GM21526 (cell line): Measurements from ENCODE around the gene ANKRD33.

ENCODE experiments used
- ATAC-seq: cut with Tn5 transposase; IDR thresholded peaks from one replicate; pipeline ENCODE4 v1.9.1; 2021; ENCODE audit warnings: moderate library complexity; ENCODE audit not compliant: unreplicated experiment, low FRiP score

The ANKRD33 gene

DNA sequence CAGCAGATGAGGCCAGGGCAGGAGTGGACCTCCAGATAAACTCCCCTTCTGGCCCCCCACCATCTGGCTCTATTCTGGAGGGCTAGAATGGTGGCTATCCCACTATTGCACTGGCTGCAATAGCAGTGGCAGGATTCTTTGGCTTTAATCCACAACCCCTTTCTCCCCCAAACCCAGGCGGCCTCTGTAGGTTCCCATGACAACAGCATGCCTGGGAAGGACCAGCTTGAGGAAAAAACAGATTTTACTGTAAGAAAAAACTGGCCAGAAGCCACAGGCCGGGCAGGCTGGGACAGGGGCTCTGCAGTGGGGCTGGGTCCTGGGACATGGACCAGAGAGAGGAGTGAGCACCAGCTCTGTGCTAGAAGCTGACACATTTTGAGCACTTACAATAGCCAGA, 50.0 kb downstream of the ANKRD33 start:
- no peak for ATAC-seq

- no peak for ATAC-seq
Observed at GRCh38 chr12:51938726-51939125, 50.8 kb downstream of the ANKRD33 start.

DNA sequence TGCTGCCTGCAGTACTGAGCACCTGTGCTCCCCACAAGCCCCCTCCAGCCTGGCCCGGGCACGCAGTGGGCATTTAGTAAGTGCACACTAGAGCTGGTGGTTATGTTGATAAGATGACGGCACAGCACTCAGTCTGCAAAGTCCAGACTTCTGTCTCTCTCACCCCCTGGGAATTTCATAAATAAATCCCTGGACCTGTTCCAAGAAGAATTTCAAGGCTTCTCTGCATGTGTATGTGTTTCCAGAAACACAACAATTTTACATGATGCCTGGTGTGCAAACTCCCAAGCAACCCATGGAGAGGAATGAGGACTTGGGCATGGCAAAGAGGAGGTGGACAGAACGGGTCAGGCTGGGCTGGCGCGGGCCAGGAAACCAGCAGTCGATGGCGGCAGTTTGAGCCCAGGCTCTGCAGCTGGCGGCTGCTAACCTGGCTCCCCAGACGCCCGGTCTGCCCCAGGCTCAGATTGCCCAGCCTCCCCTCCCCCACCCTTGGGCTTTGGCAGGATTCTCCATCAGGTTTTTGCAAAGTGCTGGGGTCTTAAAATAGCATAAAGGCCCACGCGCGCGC, 53.2 kb downstream of the ANKRD33 start:
- no peak for ATAC-seq
